Liver (tissue), 3 donors: ENCODE results near the gene FAM76B.

Experiments used
- EGR1 ChIP-seq, 2 donors: IDR thresholded peaks; 2 replicates each; pipeline ENCODE4 v1.6.1; 2016 to 2018; ENCODE audit warnings: antibody characterized with exemption in 2 of 2, low read depth in 2 of 2
- GABPA ChIP-seq, 2 donors: IDR thresholded peaks in 1 of 2; conservative IDR thresholded peaks in 1 of 2; 2 replicates each; pipeline ENCODE4 v1.6.1; 2016; ENCODE audit warnings: antibody characterized with exemption in 2 of 2, mild to moderate bottlenecking in 1 of 2, moderate library complexity in 1 of 2
- JUND ChIP-seq, 2 donors: IDR thresholded peaks; 2 replicates each; pipeline ENCODE4 v1.6.1; 2016; ENCODE audit warnings: antibody characterized with exemption in 2 of 2
- RAD21 ChIP-seq, 2 donors: IDR thresholded peaks; 2 replicates each; pipeline ENCODE4 v1.6.1; 2016; ENCODE audit warnings: antibody characterized with exemption in 2 of 2, mild to moderate bottlenecking in 2 of 2
- RXRA ChIP-seq, 2 donors: IDR thresholded peaks; 2 replicates each; pipeline ENCODE4 v1.6.1; 2017 to 2018; ENCODE audit warnings: antibody characterized with exemption in 2 of 2, mild to moderate bottlenecking in 1 of 2
- SP1 ChIP-seq: IDR thresholded peaks from 2 replicates; pipeline ENCODE4 v1.6.1; 2018; ENCODE audit warnings: antibody characterized with exemption, mild to moderate bottlenecking
- TAF1 ChIP-seq: conservative IDR thresholded peaks from 2 replicates; pipeline ENCODE4 v1.6.1; 2016; ENCODE audit warnings: antibody characterized with exemption, mild to moderate bottlenecking
- YY1 ChIP-seq: IDR thresholded peaks from 2 replicates; pipeline ENCODE4 v1.6.1; 2016; ENCODE audit warnings: antibody characterized with exemption, mild to moderate bottlenecking
- TF ChIP-seq, protein P1 (sequence below): fragments of 150-350 bp; IDR thresholded peaks from 2 replicates; pipeline ENCODE4 v1.5.1; 2017; ENCODE audit warnings: improper control_type of control experiment, low read depth, low read length; ENCODE audit not compliant: missing input control
- TF ChIP-seq, protein P2 (sequence below): IDR thresholded peaks from 2 replicates; pipeline ENCODE4 v1.6.1; 2016; ENCODE audit warnings: antibody characterized with exemption
- TF ChIP-seq, protein P3 (sequence below): IDR thresholded peaks from 2 replicates; pipeline ENCODE4 v1.6.1; 2016; ENCODE audit warnings: antibody characterized with exemption
- TF ChIP-seq, protein P4 (sequence below): IDR thresholded peaks from 2 replicates; pipeline ENCODE4 v1.6.1; 2016; ENCODE audit warnings: antibody characterized with exemption
- TF ChIP-seq, protein P5 (sequence below): IDR thresholded peaks from 2 replicates; pipeline ENCODE4 v1.6.1; 2016; ENCODE audit warnings: antibody characterized with exemption, mild to moderate bottlenecking
- donor health status: healthy.
- donor health status: healthy.

DNA sequence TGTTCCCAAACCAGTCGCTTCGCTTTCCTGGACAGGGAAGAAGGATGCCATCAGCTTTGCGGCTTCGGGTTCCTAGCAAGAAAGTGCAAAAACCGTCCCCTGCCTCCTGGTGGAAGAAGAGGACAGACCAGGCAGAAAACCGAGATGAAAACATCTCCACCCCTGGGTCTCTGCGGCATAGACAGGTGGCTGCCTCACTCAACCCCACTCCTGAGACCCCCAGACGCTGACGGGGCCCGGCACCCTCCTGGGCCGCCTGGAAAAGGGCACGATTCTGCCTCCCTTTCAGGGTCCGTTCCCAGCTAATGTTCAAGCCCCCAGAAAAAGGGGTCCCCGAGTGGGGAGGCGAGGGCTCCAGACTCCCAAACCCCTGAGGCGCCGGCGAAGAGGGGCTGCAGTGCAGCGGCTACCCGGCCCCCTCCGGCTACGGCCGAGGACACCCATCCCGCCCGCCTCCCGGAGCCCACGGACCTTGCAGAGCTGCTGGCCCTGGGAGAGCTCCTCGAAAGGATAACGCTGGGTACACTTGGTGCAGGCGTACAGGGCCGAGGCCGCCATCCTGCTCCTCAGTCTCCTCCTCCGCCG, 569 bp downstream of the FAM76B start:
- TF ChIP-seq SP1 (no peak), EGR1 (IDR thresholded peaks at IDR 0.05; ENCODE audit: low read depth in 2 of 2) (no peak), RAD21 (IDR thresholded peaks at IDR 0.05) (no peak), GABPA (IDR thresholded peaks at IDR 0.05 in 1 of 2, conservative IDR thresholded peaks at IDR 0.05 in 1 of 2) (no peak), TAF1 (no peak), JUND (IDR thresholded peaks at IDR 0.05) (no peak), RXRA (IDR thresholded peaks at IDR 0.05) (no peak), YY1 (no peak)
- TF ChIP-seq, protein P1, sequence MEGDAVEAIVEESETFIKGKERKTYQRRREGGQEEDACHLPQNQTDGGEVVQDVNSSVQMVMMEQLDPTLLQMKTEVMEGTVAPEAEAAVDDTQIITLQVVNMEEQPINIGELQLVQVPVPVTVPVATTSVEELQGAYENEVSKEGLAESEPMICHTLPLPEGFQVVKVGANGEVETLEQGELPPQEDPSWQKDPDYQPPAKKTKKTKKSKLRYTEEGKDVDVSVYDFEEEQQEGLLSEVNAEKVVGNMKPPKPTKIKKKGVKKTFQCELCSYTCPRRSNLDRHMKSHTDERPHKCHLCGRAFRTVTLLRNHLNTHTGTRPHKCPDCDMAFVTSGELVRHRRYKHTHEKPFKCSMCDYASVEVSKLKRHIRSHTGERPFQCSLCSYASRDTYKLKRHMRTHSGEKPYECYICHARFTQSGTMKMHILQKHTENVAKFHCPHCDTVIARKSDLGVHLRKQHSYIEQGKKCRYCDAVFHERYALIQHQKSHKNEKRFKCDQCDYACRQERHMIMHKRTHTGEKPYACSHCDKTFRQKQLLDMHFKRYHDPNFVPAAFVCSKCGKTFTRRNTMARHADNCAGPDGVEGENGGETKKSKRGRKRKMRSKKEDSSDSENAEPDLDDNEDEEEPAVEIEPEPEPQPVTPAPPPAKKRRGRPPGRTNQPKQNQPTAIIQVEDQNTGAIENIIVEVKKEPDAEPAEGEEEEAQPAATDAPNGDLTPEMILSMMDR: no peak
- TF ChIP-seq, protein P2, sequence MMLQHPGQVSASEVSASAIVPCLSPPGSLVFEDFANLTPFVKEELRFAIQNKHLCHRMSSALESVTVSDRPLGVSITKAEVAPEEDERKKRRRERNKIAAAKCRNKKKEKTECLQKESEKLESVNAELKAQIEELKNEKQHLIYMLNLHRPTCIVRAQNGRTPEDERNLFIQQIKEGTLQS: no peak
- TF ChIP-seq, protein P3, sequence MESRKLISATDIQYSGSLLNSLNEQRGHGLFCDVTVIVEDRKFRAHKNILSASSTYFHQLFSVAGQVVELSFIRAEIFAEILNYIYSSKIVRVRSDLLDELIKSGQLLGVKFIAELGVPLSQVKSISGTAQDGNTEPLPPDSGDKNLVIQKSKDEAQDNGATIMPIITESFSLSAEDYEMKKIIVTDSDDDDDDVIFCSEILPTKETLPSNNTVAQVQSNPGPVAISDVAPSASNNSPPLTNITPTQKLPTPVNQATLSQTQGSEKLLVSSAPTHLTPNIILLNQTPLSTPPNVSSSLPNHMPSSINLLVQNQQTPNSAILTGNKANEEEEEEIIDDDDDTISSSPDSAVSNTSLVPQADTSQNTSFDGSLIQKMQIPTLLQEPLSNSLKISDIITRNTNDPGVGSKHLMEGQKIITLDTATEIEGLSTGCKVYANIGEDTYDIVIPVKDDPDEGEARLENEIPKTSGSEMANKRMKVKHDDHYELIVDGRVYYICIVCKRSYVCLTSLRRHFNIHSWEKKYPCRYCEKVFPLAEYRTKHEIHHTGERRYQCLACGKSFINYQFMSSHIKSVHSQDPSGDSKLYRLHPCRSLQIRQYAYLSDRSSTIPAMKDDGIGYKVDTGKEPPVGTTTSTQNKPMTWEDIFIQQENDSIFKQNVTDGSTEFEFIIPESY: no peak
- TF ChIP-seq, protein P4, sequence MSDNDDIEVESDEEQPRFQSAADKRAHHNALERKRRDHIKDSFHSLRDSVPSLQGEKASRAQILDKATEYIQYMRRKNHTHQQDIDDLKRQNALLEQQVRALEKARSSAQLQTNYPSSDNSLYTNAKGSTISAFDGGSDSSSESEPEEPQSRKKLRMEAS: no peak
- TF ChIP-seq, protein P5, sequence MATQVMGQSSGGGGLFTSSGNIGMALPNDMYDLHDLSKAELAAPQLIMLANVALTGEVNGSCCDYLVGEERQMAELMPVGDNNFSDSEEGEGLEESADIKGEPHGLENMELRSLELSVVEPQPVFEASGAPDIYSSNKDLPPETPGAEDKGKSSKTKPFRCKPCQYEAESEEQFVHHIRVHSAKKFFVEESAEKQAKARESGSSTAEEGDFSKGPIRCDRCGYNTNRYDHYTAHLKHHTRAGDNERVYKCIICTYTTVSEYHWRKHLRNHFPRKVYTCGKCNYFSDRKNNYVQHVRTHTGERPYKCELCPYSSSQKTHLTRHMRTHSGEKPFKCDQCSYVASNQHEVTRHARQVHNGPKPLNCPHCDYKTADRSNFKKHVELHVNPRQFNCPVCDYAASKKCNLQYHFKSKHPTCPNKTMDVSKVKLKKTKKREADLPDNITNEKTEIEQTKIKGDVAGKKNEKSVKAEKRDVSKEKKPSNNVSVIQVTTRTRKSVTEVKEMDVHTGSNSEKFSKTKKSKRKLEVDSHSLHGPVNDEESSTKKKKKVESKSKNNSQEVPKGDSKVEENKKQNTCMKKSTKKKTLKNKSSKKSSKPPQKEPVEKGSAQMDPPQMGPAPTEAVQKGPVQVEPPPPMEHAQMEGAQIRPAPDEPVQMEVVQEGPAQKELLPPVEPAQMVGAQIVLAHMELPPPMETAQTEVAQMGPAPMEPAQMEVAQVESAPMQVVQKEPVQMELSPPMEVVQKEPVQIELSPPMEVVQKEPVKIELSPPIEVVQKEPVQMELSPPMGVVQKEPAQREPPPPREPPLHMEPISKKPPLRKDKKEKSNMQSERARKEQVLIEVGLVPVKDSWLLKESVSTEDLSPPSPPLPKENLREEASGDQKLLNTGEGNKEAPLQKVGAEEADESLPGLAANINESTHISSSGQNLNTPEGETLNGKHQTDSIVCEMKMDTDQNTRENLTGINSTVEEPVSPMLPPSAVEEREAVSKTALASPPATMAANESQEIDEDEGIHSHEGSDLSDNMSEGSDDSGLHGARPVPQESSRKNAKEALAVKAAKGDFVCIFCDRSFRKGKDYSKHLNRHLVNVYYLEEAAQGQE: no peak
